NCI-H2227 (cell line): Measurements from ENCODE around the gene MEGF11.
"Not testable (repeated sequence)": the region's sequence is repeated elsewhere in the genome, so short reads cannot be mapped to it uniquely, and the experiment has no call there.

Source experiments
- DNase-seq: peaks from one replicate; lab custom pipeline; 2025; ENCODE audit not compliant: unreplicated experiment; lab: John Stamatoyannopoulos, UW

The MEGF11 gene

DNA sequence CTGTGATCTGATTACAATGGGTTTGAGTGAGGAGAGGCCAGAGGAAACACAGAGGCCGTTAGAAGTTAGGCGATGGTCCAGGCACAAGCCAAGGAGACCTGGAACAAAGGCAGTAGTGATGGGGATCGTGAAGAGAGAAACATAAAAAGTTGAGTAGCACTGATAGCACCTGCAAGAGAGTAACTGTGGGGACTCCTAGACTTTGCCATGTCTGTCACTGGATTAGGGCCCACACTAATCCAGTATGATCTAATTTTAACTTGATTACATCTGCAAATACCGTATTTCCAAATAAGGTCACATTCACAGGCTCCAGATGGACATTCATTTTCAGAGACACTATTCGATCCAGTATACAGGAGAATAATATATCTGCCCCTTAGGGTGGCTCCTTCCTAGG is 239.5 kb downstream of the MEGF11 start:
- no peak for DNase-seq

DNA sequence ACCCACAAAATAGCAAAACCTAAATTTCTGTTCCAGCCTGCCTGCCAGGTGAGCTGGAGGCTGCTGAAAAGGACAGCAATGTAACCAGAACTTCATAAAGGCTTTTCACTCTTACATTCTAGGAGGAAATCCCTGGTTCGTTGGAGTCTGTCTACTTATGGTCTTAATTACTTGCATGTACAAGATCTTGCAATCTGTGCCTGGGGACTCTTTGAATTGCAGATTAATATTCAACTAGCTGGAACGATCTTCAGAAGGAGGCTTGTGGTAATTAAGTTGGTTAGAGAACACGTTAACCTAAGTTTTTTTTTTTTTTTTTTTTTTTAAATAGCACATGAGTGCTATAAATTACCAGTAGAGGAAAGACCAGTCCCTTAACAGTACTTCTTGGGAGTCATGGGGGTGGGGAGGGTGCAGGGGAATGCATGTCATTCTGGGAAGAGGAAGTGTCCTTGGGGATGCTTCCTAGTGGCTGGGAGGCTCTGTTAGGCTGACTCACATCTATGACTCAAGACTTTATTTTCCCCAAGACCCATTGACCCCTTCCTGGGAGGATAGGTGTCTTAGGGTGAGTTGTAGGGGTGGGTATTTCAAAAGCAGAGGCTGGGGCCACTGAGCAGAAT is 244.5 kb downstream of the MEGF11 start:
- DNase-seq = no peak

DNA sequence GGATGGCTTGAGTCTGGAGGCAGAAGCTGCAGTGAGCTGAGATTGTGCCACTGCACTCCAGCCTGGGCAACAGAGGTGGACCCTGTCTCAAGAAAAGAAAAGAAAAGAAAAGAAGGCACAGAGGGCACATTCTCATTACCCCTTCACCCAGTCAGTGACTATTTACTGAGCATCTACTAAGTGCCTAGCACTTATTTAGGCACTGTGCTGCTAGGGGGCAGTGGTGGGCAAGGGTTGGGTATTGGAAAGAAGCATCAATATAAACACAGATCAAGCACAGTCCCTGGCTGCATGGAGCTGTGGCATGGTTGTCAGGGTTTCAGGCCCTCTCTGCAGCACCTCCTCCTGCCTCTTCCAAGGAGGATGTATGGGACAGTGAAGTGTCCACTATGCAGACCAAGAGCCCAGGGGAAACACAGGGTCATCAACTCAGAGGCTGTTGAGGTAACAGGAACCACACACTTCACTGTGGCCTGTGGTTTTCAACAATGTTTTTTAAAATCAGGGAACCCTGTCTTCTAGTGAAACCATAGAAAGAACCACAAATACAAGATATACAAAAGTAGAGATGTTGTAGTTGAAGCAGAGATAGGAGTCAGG is 245.8 kb downstream of the MEGF11 start:
- no peak for DNase-seq

DNA sequence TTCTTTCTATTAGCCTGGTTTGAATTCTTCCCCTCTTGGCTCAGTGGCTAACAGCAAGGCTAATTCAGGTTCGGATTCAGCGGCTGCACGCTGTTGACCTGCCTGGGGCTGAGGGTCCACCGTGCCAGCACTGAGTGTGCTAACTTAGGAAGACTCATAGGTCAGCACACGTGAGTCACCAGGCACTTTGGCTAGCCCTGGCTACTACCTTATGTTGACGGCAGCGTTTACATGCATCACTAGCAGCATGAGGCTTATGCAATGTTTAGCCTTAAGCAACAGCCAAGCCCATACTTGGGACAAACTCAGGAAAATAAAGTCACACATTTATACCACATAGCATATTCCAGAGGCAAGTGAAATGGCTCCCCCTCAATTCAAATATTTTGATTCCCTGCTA is 246.6 kb downstream of the MEGF11 start:
- no peak for DNase-seq

DNA sequence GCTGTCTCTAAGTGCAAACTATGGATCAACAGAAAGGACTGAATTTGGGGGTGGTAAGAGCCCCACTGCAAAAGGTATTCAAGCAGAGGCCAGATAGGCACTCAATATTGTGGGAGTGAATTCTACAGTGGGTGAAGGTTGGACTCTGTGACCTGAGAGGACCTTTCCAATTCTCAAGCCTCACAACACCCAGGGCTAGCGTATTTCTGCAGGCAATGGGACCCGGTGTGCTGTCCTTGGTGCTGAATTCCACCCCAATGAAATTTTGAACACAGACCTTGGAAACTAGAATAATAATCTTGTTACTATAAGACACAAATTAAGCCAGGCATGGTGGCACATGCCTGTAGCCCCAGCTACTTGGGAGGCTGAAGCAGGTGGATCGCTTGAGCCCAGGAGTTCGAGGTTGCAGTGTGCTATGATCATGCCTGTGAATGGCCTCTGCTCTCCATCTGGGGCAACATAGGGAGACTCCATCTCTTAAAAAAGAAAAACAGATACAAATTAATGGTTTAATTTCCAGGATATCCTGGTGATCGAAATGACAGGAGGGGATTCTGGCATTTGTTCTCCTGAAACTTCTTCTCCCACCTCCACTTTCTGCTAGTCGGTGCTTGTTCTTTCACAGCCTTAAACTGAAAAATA is 248.8 kb downstream of the MEGF11 start:
- DNase-seq = no peak

DNA sequence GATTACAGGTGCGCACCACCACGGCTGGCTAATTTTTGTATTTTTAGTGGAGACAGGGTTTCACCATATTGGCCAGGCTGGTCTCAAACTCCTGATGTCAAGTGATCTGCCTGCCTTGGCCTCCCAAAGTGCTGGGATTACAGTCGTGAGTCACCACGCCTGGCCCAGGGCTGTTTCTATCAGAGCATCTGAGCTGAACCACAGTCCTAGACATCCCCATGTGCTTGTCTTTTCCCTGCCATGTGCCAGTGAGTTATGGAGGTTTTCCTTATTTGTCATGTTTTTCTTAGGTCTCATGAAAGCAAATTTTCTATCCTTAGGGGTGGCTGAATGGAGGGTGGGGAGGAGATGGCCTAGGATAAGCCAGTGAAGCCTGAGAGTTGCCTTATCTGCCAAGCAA is 250.4 kb downstream of the MEGF11 start:
- not testable (repeated sequence) for DNase-seq

DNA sequence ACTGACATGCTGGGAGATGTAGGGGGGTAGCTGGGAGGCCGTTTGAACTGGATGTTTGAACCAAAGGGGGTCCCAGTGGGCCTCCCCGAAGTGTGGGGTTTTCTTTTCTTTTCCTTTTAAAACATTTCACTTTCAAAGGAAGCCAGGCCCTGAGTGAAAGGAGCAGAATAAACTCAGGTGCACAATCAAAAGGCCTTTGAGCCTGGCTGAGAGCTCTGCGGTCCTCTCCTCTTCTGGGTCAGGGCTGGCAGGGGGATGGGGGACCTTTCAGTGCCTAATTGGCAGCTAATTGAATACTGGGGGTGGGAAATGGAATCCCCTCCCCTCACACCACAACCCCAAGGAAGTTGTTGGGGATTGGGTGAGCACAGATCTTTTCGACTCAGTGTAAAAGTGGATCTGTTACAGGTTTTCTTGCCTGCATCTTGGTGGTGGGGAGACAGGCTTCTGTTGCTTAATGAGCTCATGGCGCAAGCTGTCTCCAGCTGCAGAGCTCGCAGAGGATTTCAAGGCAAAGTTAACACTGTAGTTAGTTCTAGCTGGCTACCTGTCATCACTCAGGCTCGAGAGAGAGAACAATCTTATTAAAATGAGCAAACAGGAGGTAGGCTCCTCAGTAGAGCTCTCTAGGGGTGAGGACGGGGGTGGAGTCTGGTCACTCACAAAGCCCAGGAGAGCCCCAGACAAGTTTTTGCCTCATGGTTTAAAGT is 251.7 kb downstream of the MEGF11 start:
- DNase-seq = no peak

DNA sequence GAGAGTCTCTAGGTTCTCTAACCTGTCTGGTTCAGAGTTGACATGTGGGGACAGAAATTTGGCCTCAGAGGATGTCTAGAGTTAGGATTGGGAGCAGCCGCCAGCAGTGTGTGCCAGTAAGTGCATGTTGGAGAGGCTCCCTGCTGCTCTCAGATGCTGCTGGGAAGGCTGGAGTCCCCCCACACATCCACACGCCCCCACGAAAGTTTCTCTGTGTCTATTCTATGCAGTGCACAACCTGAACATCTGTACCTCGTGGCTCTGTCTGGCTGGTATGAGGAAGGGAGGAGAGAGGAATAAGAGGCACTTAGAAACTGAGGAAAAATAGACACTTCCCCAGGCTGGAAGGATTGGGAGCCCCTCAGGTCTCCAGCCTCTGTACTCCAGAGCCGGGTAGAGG is 252.5 kb downstream of the MEGF11 start:
- DNase-seq = no peak

DNA sequence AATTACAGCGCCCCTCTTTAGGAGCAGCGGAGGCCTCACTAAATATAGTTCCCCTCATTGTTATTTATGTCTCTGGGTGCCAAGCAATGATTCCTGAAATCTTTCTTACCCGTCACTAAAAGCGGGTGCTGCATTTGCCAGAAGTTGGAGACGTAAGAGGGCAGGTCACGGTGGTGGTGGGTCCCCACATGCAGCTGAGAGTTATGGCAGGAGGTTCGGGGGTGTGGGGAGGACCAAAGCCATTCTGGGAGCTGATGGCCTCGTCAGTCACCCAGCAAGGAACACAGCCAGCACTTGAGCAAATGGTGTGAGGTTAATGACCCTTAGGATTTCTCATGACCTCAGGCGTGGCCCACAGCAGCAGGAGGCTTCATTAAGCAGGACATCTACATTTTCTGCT is 255.1 kb downstream of the MEGF11 start:
- no peak for DNase-seq

DNA sequence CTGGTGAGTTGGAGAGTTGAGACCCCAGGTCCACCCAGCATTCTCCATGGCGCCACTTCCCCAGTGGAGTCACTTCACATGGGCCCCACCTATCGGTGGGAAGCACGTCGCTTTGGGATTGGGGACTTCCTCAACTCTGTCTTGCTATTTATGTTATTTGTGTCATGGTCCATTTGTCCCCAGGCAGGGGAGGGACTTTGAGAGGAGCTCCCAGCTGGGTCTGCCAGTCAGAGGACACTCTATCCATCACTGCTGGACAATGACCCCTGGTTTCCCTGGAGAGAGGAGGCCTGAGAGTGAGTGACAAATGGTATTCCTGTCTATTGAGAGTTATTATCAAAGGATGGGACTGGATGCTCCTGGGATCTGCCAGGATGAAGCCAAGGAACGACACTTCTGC is 256.6 kb downstream of the MEGF11 start:
- no peak for DNase-seq

DNA sequence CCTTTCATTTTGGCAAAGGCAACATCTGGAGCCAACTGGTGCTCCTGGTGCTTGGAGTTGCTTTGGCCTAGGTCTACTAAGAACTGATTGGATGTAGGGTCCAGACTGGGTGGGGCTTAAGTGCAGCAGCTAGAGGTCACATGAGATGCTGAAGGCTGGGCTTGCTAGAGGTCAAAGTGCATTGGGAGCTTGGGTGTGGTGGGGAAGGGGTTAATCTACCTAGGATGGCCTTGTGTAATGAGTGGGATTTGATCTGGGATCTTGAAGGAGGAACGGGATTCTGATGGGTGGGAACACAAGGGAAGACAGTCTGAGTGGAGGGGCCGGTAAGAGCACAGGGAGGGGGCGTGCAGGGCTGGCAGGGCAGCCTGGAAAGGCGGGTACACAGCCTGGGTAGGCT is 258.7 kb downstream of the MEGF11 start:
- no peak for DNase-seq

DNA sequence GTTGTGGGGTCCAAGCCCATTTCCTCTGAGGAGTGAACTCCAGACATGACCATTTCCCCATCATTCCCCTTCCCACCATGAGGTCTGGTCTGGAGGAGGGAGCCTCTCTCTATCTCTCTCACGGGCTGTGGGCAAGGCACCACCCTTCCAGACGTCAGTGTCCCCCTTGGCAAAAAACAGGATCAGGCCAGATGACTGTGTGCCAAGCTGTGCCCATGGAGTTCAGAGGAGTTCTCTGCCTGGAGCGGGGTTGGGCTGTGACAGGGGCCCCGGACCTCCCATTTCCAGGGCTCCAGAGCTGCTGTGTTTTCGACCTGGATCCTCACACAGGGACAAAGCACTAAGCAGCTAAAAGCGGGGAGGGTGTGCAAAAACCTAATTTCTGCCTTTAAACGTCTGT is 259.8 kb downstream of the MEGF11 start:
- DNase-seq = no peak

DNA sequence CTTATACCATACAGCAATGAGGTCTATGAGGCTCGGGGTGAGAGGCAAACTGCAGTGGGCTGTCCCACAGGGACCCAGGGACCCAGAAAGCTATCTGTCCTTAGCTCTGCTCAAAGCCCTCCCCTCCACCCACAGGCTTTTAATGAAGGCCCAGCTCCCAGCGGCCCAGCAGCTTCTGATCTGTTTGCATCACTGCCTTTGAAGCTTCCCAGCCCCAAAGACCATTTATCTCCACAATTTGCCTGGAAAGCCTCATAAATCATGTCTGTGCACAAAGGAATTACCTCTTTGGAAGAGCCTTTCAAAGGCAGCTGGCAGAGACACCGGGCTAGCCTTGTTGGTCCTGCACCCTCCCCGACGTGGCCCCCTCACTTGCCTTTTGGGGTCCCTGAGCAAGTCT is 260.3 kb downstream of the MEGF11 start:
- peak; percentile 47 for DNase-seq

DNA sequence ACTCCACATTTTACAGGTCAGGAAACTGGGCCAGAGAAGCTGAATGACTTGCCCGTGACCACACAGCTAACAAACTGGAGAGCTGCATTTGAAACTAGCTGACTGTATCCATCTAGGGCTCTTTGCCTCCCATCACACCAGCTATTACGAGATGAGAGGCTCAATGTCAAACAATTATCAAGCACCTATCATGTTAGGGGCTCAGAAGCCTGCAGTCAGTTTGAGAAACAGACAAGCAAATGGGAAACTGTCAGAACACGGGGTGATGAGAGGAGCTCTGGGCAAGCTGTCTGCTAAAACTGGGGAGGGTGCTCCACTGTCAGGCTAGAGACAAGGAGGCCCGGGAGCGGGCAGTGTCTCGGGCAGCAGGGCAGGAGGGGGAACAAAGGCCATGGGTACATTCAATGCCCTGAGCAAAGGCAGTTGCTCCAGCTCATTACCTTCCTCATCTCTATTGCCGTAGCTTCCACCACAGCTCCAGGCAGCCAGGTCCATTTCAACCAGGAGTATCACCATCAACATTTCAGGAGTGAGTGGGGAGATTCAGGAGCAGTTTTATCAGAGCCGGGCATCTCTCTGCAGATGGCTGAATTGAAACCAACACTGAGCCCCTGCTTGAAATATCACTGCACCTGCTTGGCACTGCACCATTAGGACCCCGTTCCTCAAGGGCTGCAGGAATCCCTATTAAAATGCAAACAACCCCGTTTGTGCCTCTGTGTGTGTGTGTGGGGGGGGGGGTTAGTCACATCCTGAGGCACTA is 261.6 kb downstream of the MEGF11 start:
- DNase-seq = no peak

DNA sequence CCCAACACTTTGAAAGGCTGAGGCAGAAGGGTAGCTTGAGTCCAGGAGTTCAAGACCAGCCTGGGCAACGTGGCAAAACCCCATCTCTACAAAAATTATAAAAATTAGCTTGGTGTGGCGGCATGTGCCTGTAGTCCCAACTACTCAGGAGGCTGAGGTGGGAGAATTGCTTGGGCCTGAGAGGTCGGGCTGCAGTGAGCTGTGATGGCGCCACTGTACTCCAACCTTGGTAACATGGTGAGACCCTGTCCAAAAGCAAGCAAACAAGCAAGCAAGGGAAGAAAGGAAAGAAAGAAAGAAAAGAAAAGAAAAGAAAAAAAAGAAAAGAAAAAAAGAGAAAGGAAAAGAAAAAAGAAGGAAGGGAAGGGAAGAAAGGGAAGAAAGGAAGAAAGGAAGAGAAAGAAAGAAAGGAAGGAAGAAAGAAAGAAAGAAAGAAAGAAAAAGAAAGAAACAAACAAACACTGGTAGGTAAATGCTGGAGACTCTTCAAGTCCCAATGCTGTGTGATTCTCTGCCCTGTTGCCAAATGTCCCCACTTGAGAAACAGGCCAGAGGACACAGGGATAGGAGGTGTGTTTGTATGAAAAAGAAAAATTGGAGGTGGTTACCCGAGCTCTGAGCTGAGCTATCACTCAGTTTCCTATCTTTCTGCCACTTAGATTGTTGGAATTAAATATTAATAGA is 263.1 kb downstream of the MEGF11 start:
- DNase-seq = no peak

DNA sequence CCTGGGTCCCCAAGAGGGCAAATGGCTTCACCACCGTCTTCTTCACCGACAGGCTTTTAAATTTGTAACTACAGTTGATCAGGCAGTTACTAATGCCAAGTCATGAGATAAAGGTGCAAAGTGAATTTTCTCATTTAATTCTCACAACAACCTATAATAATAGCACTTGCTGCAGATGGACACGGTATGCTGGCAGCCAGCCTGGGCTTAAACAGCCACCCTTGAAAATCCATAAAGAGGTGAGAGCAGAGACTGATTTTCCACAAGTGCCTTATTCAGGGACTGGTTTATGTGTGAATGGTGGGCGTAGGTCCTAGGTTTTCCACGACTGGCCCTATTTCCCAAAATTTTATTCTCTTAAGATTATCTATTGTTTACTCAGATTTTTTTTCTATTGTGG is 266.4 kb downstream of the MEGF11 start:
- peak; percentile 8 for DNase-seq

DNA sequence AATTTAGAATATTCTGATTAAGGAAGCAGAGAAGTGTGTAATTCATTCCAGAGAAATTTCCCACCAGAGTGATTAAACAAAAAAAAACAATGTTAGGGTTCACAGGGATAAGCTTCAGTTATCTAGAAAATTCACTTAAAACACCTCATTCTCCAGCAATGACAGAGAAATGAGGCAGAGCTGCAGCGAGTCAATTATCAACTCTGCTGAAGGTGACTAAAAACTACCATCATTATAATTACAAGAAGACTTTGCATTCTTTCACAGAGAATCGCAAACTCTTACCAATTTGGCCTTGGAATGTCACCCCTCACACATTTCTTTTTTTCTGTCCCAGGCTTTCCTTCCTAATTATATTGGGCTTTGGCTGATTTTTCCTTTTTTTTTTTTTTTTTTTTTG is 267.1 kb downstream of the MEGF11 start:
- DNase-seq = no peak

DNA sequence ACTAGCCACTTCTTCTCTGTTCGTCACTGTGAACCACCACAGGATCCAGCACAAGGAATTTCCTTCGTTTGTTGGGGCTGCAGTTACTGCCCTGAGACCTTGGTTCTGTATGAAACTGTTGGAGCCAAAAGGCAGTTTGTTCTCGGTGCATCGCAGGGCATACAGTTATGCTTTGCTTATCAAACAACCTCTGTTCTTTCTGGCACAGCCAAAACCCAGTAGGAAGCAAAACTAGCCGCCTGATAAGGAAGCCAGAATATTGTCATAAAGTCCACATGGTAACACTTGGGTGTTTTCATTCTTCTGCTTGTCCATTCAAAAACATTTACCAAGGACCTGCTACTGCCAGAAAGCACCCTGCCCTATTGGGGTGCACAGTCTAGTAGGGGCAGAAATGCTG is 268.2 kb downstream of the MEGF11 start:
- DNase-seq = no peak

DNA sequence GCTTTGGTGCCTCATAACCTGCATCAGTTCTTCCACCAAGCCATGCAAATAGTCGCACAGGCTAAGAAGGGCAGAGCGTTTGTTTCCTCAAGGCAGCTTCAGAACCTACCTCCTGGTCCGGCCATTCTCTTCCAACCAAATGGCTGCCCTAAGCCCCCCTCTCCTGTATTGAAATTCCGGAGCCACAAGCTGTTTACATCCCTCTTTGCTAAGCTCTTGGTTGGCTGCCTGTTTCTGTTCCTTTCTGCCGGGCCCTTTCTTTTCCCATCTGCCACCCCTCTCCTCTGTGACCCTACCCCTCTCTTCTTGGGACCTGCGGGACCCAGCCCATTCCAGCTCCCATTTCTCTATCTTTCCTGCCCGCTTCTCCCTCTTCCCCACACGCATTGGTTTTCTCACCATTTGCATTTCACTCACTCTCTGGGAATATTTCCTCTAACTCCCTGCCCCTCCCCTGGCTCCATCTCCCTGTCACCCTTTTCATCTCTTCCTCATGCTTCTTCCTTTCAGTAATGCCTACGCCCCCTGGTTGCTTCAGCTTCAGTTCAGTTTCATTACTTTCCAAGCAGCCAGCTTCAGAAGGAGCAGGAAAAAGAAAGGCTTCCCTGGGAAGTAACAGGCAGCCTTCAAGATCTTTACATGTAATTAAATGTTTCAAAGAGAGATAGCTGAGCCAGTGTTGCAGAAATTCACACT is 270.8 kb downstream of the MEGF11 start:
- DNase-seq = no peak
